Ishikawa (cell line): ENCODE data around the gene RPL22.

ENCODE experiments used
- CREB1 ChIP-seq: IDR thresholded peaks from 2 replicates; pipeline ENCODE4 v1.6.1; 2012; ENCODE audit warnings: low read depth
- EGR1 ChIP-seq: IDR thresholded peaks from 2 replicates; pipeline ENCODE4 v1.6.1; 2012
- EP300 ChIP-seq: IDR thresholded peaks from 2 replicates; pipeline ENCODE4 v1.6.1; 2012; ENCODE audit warnings: borderline replicate concordance
- FOXM1 ChIP-seq: IDR thresholded peaks from 2 replicates; pipeline ENCODE4 v1.6.1; 2012; ENCODE audit warnings: low read depth, borderline replicate concordance
- TAF1 ChIP-seq: IDR thresholded peaks from 2 replicates; pipeline ENCODE4 v1.6.1; 2012; ENCODE audit warnings: low read depth, mild to moderate bottlenecking
- TF ChIP-seq, protein P1 (sequence below): IDR thresholded peaks from 2 replicates; pipeline ENCODE4 v1.6.1; 2012
- TF ChIP-seq, protein P2 (sequence below): IDR thresholded peaks from 2 replicates; pipeline ENCODE4 v1.6.1; 2012; ENCODE audit warnings: low read depth, mild to moderate bottlenecking

DNA sequence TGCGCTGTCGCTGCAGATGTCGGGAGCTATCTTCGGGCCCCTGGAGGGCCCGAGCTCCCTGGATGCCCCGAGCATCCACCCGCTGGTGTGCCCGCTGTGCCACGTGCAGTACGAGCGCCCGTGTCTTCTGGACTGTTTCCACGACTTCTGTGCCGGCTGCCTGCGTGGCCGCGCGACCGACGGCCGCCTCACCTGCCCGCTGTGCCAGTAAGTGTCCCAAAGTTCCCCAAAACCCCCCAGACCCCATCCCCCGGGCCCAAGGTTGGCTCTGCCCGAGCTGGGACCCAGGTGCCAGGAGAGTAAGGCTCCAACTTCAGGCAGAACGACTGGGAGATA lies 7.1 kb upstream of the RPL22 start:
- TF ChIP-seq, protein P1, sequence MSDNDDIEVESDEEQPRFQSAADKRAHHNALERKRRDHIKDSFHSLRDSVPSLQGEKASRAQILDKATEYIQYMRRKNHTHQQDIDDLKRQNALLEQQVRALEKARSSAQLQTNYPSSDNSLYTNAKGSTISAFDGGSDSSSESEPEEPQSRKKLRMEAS, result no peak
- no peak for TF ChIP-seq EGR1
- TF ChIP-seq TAF1, result no peak
- TF ChIP-seq FOXM1, result no peak
- TF ChIP-seq CREB1, result no peak
- TF ChIP-seq, protein P2, sequence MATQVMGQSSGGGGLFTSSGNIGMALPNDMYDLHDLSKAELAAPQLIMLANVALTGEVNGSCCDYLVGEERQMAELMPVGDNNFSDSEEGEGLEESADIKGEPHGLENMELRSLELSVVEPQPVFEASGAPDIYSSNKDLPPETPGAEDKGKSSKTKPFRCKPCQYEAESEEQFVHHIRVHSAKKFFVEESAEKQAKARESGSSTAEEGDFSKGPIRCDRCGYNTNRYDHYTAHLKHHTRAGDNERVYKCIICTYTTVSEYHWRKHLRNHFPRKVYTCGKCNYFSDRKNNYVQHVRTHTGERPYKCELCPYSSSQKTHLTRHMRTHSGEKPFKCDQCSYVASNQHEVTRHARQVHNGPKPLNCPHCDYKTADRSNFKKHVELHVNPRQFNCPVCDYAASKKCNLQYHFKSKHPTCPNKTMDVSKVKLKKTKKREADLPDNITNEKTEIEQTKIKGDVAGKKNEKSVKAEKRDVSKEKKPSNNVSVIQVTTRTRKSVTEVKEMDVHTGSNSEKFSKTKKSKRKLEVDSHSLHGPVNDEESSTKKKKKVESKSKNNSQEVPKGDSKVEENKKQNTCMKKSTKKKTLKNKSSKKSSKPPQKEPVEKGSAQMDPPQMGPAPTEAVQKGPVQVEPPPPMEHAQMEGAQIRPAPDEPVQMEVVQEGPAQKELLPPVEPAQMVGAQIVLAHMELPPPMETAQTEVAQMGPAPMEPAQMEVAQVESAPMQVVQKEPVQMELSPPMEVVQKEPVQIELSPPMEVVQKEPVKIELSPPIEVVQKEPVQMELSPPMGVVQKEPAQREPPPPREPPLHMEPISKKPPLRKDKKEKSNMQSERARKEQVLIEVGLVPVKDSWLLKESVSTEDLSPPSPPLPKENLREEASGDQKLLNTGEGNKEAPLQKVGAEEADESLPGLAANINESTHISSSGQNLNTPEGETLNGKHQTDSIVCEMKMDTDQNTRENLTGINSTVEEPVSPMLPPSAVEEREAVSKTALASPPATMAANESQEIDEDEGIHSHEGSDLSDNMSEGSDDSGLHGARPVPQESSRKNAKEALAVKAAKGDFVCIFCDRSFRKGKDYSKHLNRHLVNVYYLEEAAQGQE, result no peak
- no peak for TF ChIP-seq EP300
